Measurements from ENCODE around the gene PLIN3.

GRCh38 chr19:4868286-4868834 is 893 bp upstream of the PLIN3 start:
- TF ChIP-seq FOXA1 (IDR thresholded peaks at IDR 0.05) = no peak
- no peak for TF ChIP-seq ARNT (IDR thresholded peaks at IDR 0.05)
- no peak for TF ChIP-seq SP1 (IDR thresholded peaks at IDR 0.05)
- TF ChIP-seq FOXK2 (IDR thresholded peaks at IDR 0.05) = no peak
- TF ChIP-seq SUZ12 (IDR thresholded peaks at IDR 0.05) = no peak
- TF ChIP-seq HDGF (IDR thresholded peaks at IDR 0.05; ENCODE audit: borderline replicate concordance) = no peak
- no peak for TF ChIP-seq BHLHE40 (IDR thresholded peaks at IDR 0.05; ENCODE audit: borderline replicate concordance)

All from HEK293T (cell line).